HG03460 (cell line): ENCODE data around the gene ADRB1.

ENCODE experiments used
- ATAC-seq: cut with Tn5 transposase; IDR thresholded peaks from one replicate; pipeline ENCODE4 v1.9.1; 2021; ENCODE audit not compliant: unreplicated experiment

Gene ADRB1

GRCh38 chr10:114087255-114087654, 43.6 kb downstream of the ADRB1 start:
- ATAC-seq, result no peak

- ATAC-seq, result no peak
Observed at GRCh38 chr10:114087655-114088054, 44.0 kb downstream of the ADRB1 start.

GRCh38 chr10:114094795-114095194, 51.1 kb downstream of the ADRB1 start:
- no peak for ATAC-seq

GRCh38 chr10:114095559-114096337, 52.1 kb downstream of the ADRB1 start:
- ATAC-seq, result peak; percentile 46
